Endothelial cell of umbilical vein (primary cell): ENCODE measurements around the gene LRRC72.

Source experiments
- CTCF ChIP-seq, 2 donors: IDR thresholded peaks; 1 replicate in 1 of 2; 2 replicates in 1 of 2; pipeline ENCODE4 v1.5.1; 2011; ENCODE audit warnings: low read length in 2 of 2, mild to moderate bottlenecking in 2 of 2, moderate library complexity in 2 of 2, control low read depth in 1 of 2, inconsistent platforms in 1 of 2, low read depth in 1 of 2; ENCODE audit not compliant: insufficient read depth in 1 of 2; ENCODE audit errors: extremely low read depth in 1 of 2
- EZH2 ChIP-seq: IDR thresholded peaks from 2 replicates; pipeline ENCODE4 v1.6.1; 2012; ENCODE audit warnings: borderline replicate concordance, low read depth, mild to moderate bottlenecking, moderate library complexity, low read length, inconsistent platforms; ENCODE audit not compliant: severe bottlenecking
- MYC ChIP-seq: IDR thresholded peaks from one replicate; pipeline ENCODE4 v1.6.1; 2011; ENCODE audit warnings: mild to moderate bottlenecking, low read depth, low read length
- POLR2A ChIP-seq: IDR thresholded peaks from 2 replicates; pipeline ENCODE4 v1.6.1; 2012; ENCODE audit warnings: low read depth, mild to moderate bottlenecking, control low read depth, low read length
- POLR2AphosphoS5 ChIP-seq: IDR thresholded peaks from 2 replicates; pipeline ENCODE4 v1.6.1; 2012; ENCODE audit warnings: low read depth, mild to moderate bottlenecking, control low read depth, low read length, moderate library complexity; ENCODE audit not compliant: insufficient read depth
- TF ChIP-seq, protein P1 (sequence below): IDR thresholded peaks from 2 replicates; pipeline ENCODE4 v1.6.1; 2011; ENCODE audit not compliant: insufficient read depth, insufficient read length

- TF ChIP-seq CTCF (IDR thresholded peaks at IDR 0.05; ENCODE audit: extremely low read depth in 1 of 2, insufficient read depth in 1 of 2, low read depth in 1 of 2, low read length in 2 of 2), result no peak
- TF ChIP-seq, protein P1, sequence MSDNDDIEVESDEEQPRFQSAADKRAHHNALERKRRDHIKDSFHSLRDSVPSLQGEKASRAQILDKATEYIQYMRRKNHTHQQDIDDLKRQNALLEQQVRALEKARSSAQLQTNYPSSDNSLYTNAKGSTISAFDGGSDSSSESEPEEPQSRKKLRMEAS, result no peak
- no peak for TF ChIP-seq EZH2
- TF ChIP-seq POLR2AphosphoS5, result no peak
- TF ChIP-seq POLR2A, result no peak
- no peak for TF ChIP-seq MYC
Measured at GRCh38 chr7:16484453-16485158, 42.0 kb upstream of the LRRC72 start.
